Left lung (tissue), 10 donors: ENCODE results near the gene PTPRT. TPM values are rescaled to one million over a fixed set of nuclear protein-coding genes. Genes with fewer than 3 reads are reported as not detected.

Experiments used
- ATAC-seq: fragments of 200-7000 bp; cut with Tn5 transposase; one replicate; pipeline ENCODE4 v1.9.1; 2020; ENCODE audit warnings: moderate library complexity
- DNase-seq, 4 donors: peaks; one replicate each; pipeline ENCODE4 v3.0.0-alpha.2; 2013 to 2020
- H3K27ac ChIP-seq, 2 donors: fragments of 200-600 bp; sonication (generic) in 1 of 2; one replicate each; pipeline versions ENCODE4 v1.5.0 to v1.8.0; 2020 to 2021
- H3K27me3 ChIP-seq, 2 donors: fragments of 200-600 bp; sonication (generic) in 1 of 2; one replicate each; pipeline versions ENCODE4 v1.5.0 to v1.8.0; 2020 to 2021
- H3K36me3 ChIP-seq, 2 donors: fragments of 200-600 bp; sonication (generic) in 1 of 2; one replicate each; pipeline versions ENCODE4 v1.5.0 to v1.8.0; 2020 to 2021
- H3K4me1 ChIP-seq, 2 donors: fragments of 200-600 bp; one replicate each; pipeline ENCODE4 v1.8.0; 2021
- H3K4me3 ChIP-seq, 2 donors: fragments of 200-600 bp; sonication (generic) in 1 of 2; one replicate each; pipeline versions ENCODE4 v1.5.0 to v1.8.0; 2020 to 2021; ENCODE audit warnings: mild to moderate bottlenecking in 1 of 2
- H3K9me3 ChIP-seq, 2 donors: fragments of 200-600 bp; sonication (generic) in 1 of 2; one replicate each; pipeline versions ENCODE4 v1.5.0 to v1.8.0; 2020 to 2021
- CTCF ChIP-seq, 2 donors: fragments of 200-600 bp; sonication (generic) in 1 of 2; IDR thresholded peaks; one replicate each; pipeline versions ENCODE4 v1.5.0 to v1.8.0; 2021; ENCODE audit warnings: antibody characterized with exemption in 2 of 2
- intact Hi-C, 2 donors: fragments of 100-400 bp; cut with DNase I; formaldehyde crosslinking; loops; one replicate each; pipeline versions ENCODE4 v1.11.2 to v1.14.2; 2022
- polyA plus RNA-seq, 6 donors: library from polyadenylated mRNA; unstranded; fragments of 120-200 nt; gene quantifications; one replicate each; pipeline ENCODE4 v1.2.1, GENCODE V29; 2013; ENCODE audit not compliant: insufficient read length in 6 of 6
- total RNA-seq, 2 donors: library from RNA; stranded (reverse); fragmentation: NEBNext Ultra II Directional; extraction: Animal tissue kit (Norgen Biotek cat#: 25700); gene quantifications; one replicate each; pipeline ENCODE4 v1.2.1, GENCODE V29; 2021
- donor health status: DM: no; HTN: yes; CAD: no.
- donor health status: DM: no; HTN: no; CAD: no.

Gene PTPRT
- total and polyA plus RNA-seq, 8 donors, result 0.15 to 2.9 (median 1.4) TPM

DNA sequence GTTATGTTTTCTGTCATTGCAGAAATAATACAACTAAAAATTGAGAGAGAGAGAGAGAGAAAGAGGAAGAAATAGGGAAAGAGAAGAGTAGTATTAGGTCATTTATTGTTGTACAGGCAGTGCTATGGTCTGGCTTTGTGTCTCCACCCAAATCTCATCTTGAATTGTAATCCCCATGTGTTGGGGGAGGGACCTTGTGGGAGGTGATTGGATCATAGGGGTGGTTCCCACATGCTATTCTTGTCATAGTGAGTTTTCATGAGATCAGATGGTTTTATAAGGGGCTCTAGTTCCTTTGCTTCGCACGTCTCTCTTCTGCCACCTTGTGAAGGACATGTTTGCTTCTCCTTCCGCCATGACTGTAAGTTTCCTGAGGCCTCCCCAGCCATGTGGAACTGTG is 894.1 kb downstream of the PTPRT start:
- H3K27me3 ChIP-seq, result peaks cover 0 to 22% of the 10 kb centered on the region in 2 donors
- intact Hi-C loops, result no loop called here
- H3K27ac ChIP-seq, result no peak overlapping the region
- H3K4me3 ChIP-seq, result no peak overlapping the region
- H3K9me3 ChIP-seq, result no peaks in the 10 kb centered on the region
- no peak for ATAC-seq
- TF ChIP-seq CTCF (IDR thresholded peaks at IDR 0.05), result no peak
- no peak for DNase-seq
- no peaks in the 10 kb centered on the region for H3K36me3 ChIP-seq
- no peaks in the 10 kb centered on the region for H3K4me1 ChIP-seq

GRCh38 chr20:42294976-42295375 is 894.7 kb downstream of the PTPRT start:
- ATAC-seq (no peak), DNase-seq (no peak)
- H3K4me3 ChIP-seq, result no peak overlapping the region
- peaks cover 0 to 22% of the 10 kb centered on the region in 2 donors for H3K27me3 ChIP-seq
- H3K9me3 ChIP-seq, result no peaks in the 10 kb centered on the region
- intact Hi-C loops, result no loop called here
- no peaks in the 10 kb centered on the region for H3K36me3 ChIP-seq
- no peak for TF ChIP-seq CTCF (IDR thresholded peaks at IDR 0.05)
- no peak overlapping the region for H3K27ac ChIP-seq
- H3K4me1 ChIP-seq, result no peaks in the 10 kb centered on the region

DNA sequence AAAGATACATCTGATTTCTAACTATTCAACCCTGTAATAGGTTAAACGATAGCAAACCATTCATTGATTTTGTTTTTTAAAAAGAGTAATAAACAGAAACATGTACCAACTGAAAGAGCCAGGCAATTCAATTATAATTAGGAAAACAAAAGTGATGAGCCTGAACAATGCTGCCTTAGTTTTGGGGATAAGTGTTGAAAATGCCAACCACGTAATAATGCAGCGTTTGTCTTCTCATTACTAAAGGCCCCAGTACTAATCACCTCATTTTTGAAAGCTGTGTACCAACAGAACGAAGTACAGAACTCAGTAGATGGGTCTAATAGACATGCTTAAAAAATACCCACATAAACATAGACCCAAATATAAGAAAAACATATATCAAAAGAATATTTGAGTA is 907.9 kb downstream of the PTPRT start:
- ATAC-seq, result no peak
- no peaks in the 10 kb centered on the region for H3K27me3 ChIP-seq

GRCh38 chr20:42276718-42277602 is 912.7 kb downstream of the PTPRT start:
- DNase-seq, result no peak
- Histone ChIP-seq H3K27me3 (no peaks in the 10 kb centered on the region), H3K9me3 (no peaks in the 10 kb centered on the region), H3K4me1 (no peaks in the 10 kb centered on the region), H3K36me3 (no peaks in the 10 kb centered on the region), H3K27ac (no peak overlapping the region), H3K4me3 (no peak overlapping the region)
- no peak for TF ChIP-seq CTCF (IDR thresholded peaks at IDR 0.05)
- ATAC-seq, result no peak
- intact Hi-C loops, result no loop called here

More for the DNA sequence above, 907.9 kb downstream of the PTPRT start:
- Histone ChIP-seq H3K4me3 (no peak overlapping the region), H3K36me3 (no peaks in the 10 kb centered on the region), H3K27ac (no peak overlapping the region), H3K4me1 (no peaks in the 10 kb centered on the region), H3K9me3 (peaks cover 0 to 7% of the 10 kb centered on the region in 2 donors)
- no peak for TF ChIP-seq CTCF (IDR thresholded peaks at IDR 0.05)
- no peak for DNase-seq
- intact Hi-C loops, result no loop called here

DNA sequence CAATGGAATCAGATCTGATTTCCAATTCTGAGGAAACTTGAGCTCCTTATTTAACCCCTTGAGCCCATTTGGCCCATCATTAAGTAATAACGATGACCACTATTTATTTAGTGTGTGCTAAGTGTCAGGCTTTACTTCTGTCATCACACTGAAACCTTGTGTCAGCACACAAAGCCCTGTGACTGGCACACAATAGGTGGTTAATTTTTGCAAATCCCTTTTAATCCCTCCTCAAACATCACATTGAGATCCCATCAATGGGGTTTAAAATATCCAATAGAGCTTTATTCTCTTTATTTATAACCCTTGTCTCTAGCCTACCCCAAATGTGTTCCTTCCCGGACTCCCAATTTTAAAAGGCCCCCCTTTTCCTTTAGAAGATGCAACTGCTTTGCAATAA is 914.7 kb downstream of the PTPRT start:
- ATAC-seq (no peak), DNase-seq (no peak)
- H3K9me3 ChIP-seq, result no peaks in the 10 kb centered on the region
- H3K27me3 ChIP-seq, result no peaks in the 10 kb centered on the region
- H3K27ac ChIP-seq, result no peak overlapping the region
- no peak for TF ChIP-seq CTCF (IDR thresholded peaks at IDR 0.05)
- no peaks in the 10 kb centered on the region for H3K36me3 ChIP-seq
- H3K4me1 ChIP-seq, result no peaks in the 10 kb centered on the region
- intact Hi-C loops, result no loop called here
- no peak overlapping the region for H3K4me3 ChIP-seq
